Skin epidermis (tissue), 12 donors: ENCODE results near the gene TMEM191B.
"Not testable (repeated sequence)": the region's sequence is repeated elsewhere in the genome, so short reads cannot be mapped to it uniquely, and the experiment has no call there.

Experiments used
- H3K27ac ChIP-seq, 21 experiments: fragments of 200-600 bp; sonication (generic) in 11 of 21; one replicate each; pipeline ENCODE4 v1.5.0; 2020; ENCODE audit warnings: mild to moderate bottlenecking in 3 of 21, inconsistent platforms in 2 of 21, moderate library complexity in 2 of 21
- H3K4me3 ChIP-seq, 7 experiments: fragments of 200-600 bp; sonication (generic) in 2 of 7; one replicate each; pipeline ENCODE4 v1.5.0; 2020; ENCODE audit warnings: inconsistent platforms in 2 of 7, mild to moderate bottlenecking in 2 of 7, moderate library complexity in 1 of 7

The TMEM191B gene

GRCh38 chr22:18554280-18555256, 27.0 kb downstream of the TMEM191B start:
- not testable (repeated sequence) for H3K4me3 ChIP-seq

DNA sequence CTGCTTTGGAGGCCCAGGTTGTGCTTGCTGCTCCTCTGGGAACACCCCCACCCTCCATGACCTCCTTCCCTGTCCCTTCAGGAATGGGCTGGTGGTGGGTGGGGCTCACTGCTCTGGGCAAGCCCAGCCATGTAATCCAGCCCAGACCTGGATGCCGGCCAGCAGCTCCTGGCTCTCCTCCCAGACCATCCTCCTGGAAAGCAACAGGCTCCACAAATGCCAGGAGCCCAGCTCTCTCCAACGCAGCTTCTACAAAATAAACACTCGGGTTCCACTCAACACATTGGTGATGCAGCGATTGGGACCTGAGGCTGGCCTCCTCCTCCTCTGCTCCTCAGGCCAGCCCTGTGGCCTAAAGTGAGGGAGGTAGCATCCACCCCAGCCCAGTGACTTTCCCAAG, 30.9 kb downstream of the TMEM191B start:
- not testable (repeated sequence) for H3K4me3 ChIP-seq, H3K27ac ChIP-seq

More at GRCh38 chr22:18554280-18555256, 27.0 kb downstream of the TMEM191B start:
- not testable (repeated sequence) for H3K27ac ChIP-seq

GRCh38 chr22:18558939-18559338, 31.3 kb downstream of the TMEM191B start:
- H3K4me3 ChIP-seq, H3K27ac ChIP-seq: not testable (repeated sequence)

DNA sequence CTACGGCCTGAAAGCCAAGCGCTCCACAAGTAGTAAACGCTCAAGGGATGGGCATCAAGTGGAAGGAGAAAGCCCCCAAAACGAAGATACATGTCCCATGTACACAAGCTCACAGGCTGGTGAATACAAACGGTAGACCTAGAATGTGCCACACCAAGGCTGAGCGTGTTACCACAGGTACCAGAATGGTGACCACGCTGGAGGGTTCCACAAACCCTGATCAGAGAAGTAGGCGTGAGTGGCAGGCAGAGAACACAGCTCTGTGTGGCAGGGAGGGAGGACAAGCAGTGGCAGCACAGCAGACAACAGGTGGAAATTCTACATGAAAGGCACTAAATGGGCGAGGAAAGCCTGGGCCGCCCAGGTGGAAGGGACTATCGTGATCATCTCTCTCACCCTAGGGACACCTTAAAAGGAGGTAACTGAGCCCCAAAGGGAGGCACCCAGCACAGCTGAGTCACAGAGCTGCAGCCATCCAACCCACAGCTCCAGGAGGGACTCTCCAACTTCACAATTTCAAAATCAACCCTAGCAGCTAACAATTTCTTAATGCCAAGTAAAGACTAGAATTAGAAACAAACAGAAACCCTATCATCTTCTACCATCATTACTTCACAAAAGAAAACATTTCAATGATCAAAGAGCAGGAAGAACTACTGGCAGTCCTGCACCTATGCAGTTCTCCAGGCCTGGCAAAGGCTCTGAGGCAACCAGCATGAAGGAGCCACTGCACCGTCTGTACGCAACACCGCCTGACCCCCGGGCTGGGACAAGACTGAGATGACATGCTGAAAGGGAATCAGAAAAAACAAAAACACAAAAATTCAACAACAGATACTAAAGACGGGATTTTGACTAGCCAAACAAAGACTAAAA, 32.7 kb downstream of the TMEM191B start:
- not testable (repeated sequence) for H3K4me3 ChIP-seq, H3K27ac ChIP-seq

GRCh38 chr22:18570509-18571246, 43.1 kb downstream of the TMEM191B start:
- not testable (repeated sequence) for H3K4me3 ChIP-seq, H3K27ac ChIP-seq

- H3K27ac ChIP-seq: not testable (repeated sequence)
These were observed 46.0 kb downstream of the TMEM191B start for GRCh38 chr22:18573483-18574164.

GRCh38 chr22:18574555-18574954, 47.0 kb downstream of the TMEM191B start:
- H3K27ac ChIP-seq: not testable (repeated sequence)

More at GRCh38 chr22:18573483-18574164, 46.0 kb downstream of the TMEM191B start:
- H3K4me3 ChIP-seq: not testable (repeated sequence)

GRCh38 chr22:18575686-18576085, 48.1 kb downstream of the TMEM191B start:
- not testable (repeated sequence) for H3K27ac ChIP-seq, H3K4me3 ChIP-seq

More at GRCh38 chr22:18574555-18574954, 47.0 kb downstream of the TMEM191B start:
- H3K4me3 ChIP-seq: not testable (repeated sequence)

GRCh38 chr22:18577090-18577818, 49.7 kb downstream of the TMEM191B start:
- H3K4me3 ChIP-seq, H3K27ac ChIP-seq: not testable (repeated sequence)

GRCh38 chr22:18577847-18578246, 50.2 kb downstream of the TMEM191B start:
- H3K27ac ChIP-seq: peak overlapping the region in 1 of 21 experiments; percentile 49
- H3K4me3 ChIP-seq: peak overlapping the region in 4 of 7 experiments; percentile 23 to 48 (median 36)
